ENCODE results near the gene EXD3.

Gene EXD3

DNA sequence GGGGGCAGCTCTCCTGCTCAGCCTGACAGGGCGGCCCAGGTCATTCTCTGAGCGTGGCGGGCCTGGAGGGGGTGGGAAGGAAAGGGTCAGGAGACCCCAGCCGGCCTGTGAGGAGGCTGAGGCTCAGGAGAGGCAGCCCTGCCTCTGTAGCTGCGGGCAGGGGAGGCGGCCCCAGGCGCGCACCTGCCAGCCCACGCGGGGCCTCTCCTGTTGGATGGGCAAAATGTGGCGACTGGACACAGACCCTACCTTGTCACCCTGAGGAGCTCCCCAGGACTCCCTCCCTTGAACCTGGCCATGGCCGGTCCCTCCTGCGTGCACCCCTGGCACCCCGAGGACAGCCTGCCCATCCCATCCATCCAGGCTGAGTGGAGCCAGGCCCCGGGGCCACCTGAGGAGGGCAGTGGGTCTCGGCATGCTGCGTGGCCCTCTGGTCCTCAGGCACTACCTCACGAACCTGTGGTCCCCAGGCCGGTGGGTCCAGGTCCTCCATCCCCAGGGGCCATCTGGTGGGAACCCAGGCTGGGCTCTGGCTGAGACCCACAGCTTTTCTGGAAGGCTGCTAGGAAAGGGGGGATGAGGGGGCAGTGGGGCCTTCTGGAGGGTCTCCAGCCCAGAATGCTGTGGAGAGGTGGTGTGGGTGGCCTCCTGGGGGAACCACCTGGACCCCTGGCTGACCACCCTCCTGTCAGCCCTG is 105.8 kb downstream of the EXD3 start:
- no peak for DNase-seq (ENCODE audit: low read depth)

DNA sequence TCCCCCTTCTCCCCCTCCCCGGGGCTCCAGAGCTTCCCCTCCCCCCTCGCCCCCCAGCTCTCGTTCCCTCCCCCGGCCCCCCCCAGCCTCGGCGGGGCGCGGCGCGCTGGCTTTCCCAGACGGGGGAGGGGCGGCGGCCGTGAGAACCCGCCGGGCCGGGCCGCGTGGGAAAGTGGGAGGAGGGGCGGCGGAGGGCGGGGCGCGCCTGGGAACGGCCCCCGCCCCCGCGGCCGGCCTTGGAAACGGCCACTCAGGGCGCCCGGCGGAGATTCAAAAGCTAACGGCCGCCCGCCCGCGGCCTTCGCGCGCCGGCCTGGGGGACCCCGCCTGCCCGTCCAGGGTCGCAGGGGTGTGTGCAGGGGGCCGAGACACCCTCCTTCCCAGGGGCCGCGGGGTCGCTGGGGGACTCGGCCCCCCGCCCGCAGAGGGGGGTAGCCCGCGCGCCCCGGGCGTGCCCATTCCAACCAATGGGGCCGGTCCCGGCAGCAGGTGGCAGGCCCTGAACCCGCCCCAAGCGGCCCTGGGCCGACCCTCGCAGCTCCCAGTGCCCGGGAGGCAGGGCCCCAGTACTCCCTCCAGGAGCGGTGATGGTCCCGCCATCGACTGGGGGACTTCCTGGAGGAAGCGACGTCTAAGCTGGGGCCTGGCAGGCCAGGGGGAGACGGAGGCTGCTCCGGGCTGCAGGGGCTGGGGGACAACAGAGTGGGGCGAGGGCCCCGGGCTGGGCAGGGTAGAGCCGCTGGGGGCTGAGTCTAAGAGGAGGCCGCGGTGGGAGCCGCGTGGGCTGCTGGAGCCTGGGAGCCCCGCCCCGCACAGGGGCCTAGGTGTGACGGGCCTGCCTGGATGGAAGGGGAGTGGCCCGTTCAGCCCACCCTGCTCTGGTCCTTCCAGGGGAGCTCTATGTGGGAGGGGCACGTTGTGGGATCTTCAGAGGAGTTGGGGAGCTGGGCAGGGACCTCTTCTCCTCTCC is 106.7 kb downstream of the EXD3 start:
- DNase-seq (ENCODE audit: low read depth): no peak

DNA sequence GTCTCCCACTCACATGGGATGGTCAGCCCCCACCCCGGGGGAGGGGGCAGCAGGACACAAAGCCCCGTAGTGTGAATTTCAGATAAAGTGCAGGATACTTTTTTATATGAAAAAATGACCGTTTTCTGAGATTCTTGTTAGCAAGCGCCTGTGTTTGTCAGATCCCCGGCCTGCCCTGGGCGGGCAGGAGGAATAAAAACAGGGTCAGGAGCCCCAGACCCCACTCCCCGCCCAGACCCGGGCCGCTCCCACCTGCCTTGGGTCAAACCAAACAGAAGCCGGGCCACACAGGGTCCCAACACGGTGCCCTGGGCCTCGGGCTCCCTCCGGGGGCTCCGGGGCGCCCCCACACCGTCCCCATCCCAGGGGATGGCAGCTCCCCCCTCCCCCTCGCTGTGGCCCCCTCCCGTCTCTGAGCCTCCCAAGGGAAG is 107.4 kb downstream of the EXD3 start:
- DNase-seq (ENCODE audit: low read depth): no peak

DNA sequence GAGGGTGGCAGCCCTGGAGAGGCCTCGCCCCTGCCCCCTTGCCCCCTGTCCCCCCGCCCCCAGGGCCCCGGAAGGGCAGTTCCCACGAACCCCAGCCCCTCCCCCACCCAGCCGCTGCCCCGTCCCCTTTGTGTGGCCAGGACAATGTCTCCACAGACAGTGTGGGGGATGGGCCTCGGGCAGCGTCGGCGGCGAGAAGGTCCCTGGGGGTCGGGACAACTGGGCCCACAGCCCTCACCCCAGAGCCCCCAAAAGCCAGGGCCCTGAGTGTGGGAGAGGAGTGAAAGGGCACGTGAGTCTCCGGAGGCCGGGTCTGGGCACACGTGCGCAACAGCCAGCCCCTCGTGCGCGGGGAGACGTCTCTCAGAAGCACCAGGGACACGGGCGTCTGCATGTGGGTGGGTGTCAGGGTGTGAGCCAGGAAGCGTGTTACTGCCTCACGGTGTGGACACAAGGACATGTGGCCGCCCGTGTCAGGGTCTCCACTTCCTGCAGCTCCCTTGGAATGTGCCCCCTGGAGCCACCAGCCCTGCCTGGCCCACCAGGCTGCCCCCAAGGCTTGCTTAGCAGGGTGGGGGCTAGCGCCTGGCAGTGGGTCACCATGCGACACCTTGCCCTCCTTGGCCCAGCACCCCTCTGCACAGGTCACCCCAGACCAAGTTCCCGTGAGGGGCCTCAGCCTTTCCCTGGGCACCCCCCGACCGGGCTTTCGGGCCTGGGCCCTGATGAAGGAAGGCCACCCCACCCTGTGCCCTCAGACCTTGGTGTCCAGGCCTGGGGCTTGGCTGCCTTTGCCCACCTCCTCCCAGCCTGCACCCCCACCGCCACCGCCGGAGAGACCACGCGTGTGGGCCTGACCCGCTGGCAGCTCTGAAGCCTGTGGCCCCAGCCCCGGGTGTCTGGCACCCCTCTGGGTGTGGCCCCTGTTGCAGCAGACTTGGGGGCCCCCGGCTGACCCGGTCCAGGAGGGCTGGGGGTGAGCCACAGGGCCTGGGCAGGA is 108.1 kb downstream of the EXD3 start:
- no peak for DNase-seq (ENCODE audit: low read depth)

DNA sequence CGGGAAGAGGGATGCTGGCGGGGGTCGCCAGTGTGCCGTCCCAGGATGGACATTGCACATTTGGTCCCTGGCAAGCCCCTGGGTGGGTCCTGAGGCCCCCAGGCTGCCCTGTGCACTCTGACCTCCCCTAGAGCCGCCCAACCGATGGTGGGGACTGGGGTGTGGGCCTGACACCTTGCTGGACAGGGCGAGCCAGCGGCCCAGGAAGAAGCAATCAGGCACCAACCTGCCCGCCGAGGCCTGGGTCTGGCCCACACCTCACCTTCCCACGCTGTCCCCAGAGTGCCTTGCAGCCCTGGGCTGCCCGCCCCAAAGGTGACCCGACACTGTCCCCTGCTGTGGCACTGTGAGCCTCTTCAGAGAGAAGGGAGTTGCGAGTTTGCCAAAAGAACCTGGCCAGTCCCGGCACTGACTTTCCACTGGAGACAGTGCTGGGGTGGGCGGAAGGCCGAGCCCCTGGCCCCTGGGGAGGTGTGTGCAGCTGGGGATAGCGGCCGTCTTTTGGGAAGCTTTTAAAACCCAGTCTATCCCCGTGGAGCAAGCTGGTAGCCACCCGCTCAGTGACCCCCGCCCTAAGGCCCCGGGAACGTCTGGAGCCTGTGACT is 108.9 kb downstream of the EXD3 start:
- no peak for DNase-seq (ENCODE audit: low read depth)

DNA sequence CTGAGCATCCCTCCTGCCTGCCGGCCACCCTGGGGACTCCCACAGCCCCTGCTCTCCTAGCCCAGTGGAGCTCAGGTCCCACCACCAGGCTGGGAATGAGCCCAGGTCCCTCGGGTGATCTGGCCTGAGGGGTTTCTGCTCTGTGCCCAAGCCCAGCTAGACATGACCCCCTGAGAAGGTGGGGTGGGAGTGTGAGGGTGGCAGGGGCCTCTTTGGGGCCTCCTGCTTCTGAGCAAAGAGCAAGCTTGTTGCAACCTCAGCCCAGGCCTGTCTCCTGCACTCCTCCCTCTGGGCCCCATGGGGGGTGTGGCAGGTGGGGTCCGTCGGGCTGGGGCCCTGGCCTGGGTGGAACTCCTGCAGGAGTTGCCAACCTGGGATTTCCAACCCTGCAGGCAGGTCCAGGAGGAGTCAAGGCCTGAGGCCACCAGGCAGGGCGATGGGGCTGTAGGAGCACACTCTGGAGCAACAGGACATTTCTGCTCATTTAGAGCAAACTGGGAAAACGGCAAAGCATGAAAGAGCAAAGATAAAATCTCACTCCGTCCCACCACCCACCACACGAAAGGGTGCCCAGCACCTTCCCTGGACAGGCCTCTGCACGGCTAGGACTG is 109.5 kb downstream of the EXD3 start:
- DNase-seq (ENCODE audit: low read depth): no peak

DNA sequence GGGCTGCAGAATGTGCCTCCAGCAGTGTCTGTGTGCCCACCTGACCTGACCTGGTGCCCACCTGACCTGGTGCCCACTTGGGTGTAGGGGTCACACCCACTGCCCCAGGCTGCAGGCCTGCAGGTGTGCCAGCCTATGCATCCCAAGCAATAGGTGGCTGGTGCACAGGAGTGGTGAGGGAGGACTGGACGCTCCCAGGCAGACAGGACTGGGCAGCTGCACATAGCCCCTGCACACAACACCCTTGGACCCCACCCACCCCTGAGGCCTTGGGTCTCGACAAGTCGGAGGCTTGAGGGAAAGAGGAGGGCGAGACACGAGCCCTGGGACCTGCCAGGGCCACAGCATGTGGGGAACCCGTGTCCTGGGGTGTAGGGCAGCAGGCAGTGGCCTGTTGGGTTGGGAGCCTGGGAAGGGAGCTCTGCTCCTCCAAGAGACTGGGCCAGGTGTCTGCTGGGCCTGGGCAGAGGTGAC is 110.1 kb downstream of the EXD3 start:
- no peak for DNase-seq (ENCODE audit: low read depth)

DNA sequence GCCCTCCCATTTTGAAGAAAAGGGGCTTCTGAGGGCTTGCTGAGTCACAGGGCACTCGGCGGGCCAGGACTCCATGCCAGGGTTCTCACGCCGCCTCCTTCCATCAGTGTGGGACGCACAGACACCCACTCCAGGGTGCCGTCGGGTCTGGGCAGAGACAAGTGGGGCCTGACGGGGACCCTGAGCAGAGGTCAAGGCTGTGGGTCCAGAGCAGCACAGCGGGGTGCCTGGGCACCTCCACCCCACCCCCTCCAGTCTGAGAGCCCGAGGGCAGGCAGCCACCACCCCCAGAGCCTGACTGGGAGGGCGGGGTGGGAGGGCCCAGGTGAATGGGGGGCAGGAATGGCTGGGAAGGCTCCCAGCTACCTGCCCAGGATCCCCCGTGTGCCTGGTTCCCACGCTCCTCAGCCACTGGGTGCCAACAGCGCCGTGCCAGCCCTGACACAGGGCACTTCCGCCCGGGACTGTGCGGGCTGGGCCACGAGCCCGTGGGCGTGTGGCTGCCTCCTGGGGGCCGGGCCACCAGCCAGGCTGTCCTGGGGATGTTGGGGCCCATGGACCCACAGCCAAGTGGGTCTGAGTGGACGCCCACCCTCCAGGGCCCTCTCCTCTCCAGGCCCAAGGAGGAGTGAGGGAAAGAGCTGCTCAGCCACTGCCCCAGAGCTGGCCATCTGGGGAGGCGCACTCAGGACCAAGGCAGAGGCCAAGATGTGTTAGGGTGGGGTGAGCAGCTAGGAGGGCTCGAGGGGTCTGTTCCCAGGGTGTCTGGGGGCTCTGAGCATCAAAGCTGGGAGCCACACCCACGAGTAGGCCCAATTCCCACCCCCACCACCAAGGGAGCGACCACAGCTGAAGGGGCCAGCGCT is 110.7 kb downstream of the EXD3 start:
- DNase-seq (ENCODE audit: low read depth): no peak

DNA sequence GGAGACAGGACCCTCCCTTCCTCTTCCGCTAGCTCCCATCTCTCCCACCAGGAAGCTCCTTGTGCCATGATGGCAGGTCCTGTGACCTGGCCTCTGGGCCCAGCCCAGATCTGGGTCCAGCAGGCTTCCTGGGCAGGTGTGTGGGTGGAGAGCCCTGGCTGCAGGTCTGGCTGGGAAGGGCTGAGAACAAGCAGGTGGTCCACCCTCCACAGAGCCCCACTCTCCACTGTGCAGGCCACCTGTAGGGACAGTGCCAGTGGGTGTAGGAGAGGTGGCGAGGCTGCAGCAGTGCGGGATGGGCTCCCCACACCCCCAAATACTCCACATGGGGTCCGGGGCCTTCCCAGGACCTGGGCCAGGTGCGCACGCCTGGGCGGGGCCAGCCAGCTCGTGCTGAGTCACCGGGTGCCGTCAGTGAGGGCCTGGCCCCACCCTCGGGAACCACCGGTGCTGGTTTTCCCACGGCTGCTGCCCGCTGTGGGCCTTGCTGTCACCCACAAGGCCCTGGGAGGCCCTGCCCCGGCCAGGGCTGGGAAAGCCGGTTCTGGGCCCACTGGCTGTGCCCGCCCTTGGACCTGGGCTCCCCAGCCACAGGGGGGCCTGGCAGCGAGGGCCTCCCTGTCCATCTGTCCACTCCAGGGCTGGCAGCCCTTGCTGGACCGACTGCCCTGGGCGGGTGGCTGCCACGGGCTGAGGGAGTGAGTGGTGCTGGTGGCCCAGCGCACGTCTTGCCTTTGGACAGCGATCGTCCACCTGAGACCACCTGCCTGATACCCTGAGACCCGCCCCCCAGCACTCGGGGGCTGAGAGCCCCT is 111.6 kb downstream of the EXD3 start:
- DNase-seq (ENCODE audit: low read depth): no peak

DNA sequence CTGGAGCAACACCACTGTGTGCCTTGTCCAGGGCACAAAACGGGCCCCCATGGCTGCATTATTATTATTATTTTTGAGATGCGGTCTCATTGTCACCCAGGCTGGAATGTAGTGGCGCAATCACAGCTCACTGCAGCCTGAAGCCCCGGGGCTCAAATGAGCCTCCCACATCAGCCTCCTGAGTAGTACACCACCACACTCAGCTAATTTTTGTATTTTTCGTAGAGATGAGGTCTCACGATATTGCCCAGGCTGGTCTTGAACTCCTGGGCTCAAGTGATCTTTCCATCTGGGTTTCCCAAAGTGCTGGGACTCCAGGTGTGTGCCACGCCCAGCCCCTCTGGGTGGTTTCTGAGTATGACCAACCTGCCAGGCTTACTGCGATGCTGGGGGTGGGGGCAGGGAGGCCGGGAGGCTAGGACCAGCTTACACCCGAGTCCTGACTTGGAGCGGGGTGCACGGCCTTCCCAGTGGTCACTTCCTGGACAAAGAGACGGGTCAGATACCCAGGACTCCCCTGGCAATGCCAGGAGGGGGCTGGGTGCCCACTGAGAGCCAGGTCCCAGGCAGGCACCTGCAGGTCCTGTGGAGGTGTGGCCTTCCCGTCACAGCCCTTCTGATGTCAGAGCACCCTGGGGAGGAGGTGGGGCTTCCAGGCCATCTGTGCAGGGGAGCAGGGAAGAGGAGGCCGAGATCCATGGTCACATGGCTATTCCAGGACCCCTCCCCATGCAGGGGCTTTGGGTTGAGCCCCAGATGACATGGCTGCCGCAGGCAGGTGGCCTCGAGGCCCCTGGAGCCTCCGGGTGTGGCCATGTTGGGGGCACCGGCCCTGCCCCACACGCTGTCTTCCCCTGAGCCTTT is 112.5 kb downstream of the EXD3 start:
- DNase-seq (ENCODE audit: low read depth): no peak

DNA sequence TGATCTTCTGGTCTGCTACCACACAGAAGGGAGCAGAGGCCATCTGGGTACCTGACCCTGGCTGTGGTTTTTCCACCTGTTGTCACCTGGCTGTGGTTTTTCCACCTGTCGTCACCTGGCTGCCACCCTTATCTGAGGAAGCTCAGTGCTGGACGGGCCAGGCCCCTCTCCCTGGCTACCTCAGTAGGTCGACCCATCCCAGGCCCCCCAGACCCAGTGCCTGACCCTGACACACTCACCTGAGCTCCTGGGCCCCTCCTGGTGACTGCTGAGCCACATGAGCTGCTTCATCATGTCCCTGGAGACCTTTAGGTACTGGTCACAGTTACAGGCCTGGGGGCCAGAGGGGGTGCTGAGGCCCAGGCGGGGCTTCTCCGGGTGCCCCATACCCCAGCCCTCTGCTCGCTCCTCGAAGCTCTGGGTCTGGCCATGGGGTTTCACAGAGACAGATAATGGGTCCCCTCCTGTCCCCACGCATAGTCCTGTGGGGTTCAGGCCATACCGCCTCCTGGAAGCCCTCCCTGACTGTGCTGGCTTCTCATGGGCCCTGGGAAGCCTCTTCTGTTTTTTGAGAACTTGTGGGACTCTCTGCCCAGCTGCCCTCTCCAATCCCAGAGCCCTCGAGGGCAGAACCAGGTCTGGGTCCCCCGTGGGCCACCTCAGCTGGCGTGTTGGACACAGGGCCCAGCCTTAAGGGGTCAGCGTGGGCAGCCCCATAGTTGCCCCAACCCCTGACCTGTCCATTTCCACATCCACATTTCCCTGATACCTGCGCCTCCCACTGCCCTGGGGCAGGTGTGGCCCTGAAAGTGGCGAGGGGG is 113.4 kb downstream of the EXD3 start:
- no peak for DNase-seq (ENCODE audit: low read depth)

DNA sequence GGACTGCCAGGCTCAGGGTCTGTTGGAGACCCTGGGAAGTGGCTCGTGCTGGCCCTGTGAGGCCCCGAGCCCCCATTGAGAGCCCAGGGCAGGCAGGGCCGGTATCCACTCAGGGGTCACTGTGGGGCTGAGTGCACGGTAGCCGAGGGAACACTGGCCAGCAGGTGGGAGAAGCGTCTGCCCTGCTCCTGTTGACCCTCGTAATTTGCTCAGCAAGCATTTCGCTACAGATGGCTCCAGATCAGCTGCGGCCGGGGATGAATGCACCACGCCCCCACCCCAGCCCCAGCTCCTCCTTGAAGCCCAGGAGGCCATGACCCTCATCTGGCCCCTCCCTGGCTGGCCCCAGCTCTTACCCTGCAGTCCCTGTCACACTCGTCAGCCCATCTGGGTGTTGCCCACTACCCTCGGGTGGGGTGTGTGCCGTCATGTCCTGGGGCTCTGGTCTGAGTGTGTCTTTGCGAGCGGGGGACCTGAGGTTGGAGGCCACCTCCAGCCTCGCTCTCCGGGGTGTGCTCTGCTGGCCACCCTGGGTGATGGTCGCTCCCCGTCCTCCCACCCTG is 114.8 kb downstream of the EXD3 start:
- DNase-seq (ENCODE audit: low read depth): no peak

DNA sequence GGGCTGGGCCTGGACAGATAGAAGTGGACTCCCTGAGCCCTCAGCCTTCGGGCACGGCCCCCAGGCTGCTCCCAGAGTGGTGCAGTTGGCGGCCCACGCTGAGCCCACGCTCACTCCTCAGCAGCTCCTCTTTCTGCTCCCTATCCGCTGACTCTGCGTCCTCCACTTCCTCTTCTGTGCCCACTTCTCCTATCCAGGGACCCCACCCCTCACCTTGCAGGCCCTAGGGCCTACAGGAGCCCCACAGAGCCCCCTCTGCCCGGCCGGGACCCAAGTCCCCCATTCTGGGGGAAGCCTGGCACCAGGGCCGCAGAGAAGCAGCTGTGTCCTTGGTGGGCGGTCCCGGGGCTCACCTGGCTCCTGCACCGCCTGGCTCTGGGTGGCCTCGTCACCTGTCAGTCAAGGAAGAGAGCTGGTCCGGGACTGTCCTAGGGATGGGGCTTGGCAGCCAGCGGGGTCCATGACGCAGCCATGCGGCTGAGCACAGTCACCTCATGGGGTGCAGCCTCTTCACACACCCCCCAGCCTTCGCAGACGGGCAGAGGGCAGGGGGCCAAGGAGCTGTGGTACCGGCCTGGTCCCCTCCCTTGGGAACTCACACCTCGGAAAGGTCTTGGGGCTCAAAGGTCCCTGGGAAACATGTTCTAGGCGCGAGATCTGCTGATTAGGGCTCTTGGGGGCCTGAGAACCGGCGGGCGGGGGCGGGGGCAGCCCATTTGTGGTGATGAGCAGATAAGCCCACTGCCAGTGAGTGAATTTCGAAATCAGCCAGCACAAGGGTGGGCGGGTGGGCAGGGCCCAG is 115.5 kb downstream of the EXD3 start:
- no peak for DNase-seq (ENCODE audit: low read depth)

DNA sequence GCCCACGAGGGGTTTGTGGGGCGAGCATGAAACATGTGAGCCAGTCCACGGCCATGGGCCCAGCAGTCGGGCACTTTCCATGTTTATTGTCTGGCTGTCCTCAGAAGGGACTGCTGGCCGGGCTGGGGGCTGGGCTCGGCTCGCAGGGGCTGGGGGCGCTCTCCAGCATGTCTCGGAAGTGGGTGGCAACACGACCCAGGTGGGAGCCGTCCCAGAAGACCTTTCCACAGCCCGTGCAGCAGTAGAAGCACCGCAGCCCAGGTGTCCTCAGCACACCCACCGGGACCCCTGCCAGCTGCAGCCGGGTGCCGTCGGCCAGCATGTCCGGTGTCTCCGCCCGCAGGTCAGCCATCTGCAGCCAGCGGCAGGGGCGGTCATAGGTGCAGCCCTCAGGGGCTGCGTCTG is 116.1 kb downstream of the EXD3 start:
- DNase-seq (ENCODE audit: low read depth): no peak

DNA sequence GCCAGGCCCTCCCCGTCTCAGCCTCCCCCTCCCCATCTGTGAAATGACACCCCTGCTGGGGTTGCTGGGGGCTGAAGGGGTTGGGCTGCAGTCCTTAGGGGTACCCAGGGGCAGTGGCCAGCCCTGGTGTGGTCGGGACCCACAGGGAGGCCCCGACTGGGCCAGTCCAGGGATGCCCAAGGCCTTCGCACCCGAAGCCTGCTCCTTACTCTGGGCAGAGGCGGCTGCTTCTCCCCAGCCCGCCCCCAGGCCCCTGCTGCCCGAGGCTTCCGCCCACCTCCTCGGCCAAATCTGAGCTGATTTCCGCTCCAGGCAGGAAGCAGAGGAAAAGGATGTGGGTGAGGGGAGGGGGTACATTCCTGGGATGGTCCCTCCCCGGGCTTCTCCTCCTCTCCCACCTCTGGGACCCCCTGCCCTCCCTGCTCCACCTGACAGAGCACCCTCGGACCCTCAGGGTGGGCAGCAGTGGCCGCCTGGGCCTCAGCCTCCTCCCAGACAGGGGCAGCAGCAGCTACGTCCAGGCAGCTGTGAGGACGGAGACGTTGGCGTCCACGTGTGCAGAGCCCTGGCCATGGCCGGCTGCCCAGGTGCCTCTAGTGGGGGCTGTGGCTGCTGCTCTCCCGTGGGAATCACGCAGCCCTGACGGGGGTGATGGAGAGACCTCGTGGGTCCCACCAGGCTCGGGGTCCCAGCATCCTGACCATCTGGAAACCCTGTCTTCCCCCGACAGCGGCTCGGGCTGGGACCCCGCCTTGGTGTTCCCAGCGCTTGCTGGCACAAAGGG is 116.7 kb downstream of the EXD3 start:
- DNase-seq (ENCODE audit: low read depth): no peak

DNA sequence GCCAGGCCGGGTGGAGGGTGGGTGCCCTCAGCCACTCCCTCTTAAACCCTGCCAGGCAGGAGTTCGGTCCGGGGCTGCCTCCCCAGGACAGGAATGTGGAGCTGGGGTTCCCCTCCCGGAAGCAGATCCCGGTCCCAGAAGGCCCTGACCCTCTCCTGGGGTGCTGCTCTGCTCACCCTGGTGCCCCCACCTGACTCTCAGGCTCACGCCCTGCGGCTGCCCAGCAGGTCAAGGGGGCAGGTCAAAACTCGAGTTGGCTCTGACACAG is 117.2 kb downstream of the EXD3 start:
- DNase-seq (ENCODE audit: low read depth): no peak

Data from activated T-cell treated with anti-CD3 and anti-CD28 coated beads for 24 hours (primary cell).